ENCODE results near the gene CEP170.
"Not testable (repeated sequence)": the region's sequence is repeated elsewhere in the genome, so short reads cannot be mapped to it uniquely, and the experiment has no call there.

- TF ChIP-seq CTCF, POLR2A (IDR thresholded peaks at IDR 0.05): not testable (repeated sequence)
These were observed 53.8 kb downstream of the CEP170 start for GRCh38 chr1:243201316-243201715.

Measured in testis (tissue), 2 donors.